SK-MEL-5 (cell line): ENCODE measurements around the gene C1orf146. TPM values are rescaled to one million over a fixed set of nuclear protein-coding genes. Genes with fewer than 3 reads are reported as not detected.
"Not testable (repeated sequence)": the region's sequence is repeated elsewhere in the genome, so short reads cannot be mapped to it uniquely, and the experiment has no call there.

Experiments
- DNase-seq: peaks from one replicate; pipeline ENCODE4 v3.0.0-alpha.2; 2016; ENCODE audit warnings: low read depth, low spot score
- in situ Hi-C: cut with HindIII; loops from 2 replicates; pipeline ENCODE4 v1.10.0; 2016; ENCODE audit warnings: low sequenced_read_pairs, high pct_unique_total_duplicates, low pct_unique_long_range_greater_than_20kb
- total RNA-seq: library from RNA; depleted of rRNA; stranded (reverse); fragments of >200 nt; shearing (Covaris generic); gene quantifications from 2 replicates; pipeline ENCODE4 v1.2.3, GENCODE V29; 2014; rRNA removed

C1orf146 gene
- total RNA-seq, 1 experiment from 2014 or later: not detected

DNA sequence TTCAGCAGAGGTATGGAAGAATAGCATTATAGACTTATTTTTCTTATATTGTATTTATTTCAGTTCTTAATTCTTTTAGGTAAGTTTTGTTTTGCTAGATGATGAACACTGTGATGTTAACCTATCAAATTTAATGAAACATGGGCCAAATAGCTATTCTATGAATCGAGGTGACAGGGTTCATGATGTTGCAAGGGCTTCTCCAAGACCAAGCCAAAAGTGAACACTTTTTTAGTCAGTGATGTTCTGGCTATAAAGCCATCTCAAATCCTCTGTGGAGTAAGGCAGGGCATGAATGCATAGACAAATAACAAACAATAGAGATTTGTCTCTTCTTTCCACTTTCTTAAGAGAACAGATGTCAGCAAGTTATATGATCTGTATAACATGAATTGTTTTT lies 26.7 kb downstream of the C1orf146 start:
- in situ Hi-C loops: no loop called here

DNA sequence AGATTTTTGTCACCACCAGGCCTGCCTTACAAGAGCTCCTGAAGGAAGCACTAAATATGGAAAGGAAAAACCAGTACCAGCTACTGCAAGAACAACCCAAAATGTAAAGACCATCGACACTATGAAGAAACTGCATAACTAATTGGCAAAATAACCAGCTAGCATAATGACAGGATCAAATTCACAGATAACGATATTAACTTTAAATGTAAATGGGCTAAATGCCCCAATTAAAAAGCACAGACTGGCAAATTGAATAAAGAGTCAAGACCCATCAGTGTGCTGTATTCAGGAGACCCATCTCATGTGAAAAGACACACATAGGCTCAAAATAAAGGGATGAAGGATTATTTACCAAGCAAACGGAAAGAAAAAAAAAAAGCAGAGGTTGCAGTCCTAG lies 37.0 kb downstream of the C1orf146 start:
- in situ Hi-C loops: loop anchor here (25.0 kb wide), 1 partner anchor 267 kb away; no protein-coding TSS in a partner anchor
- not testable (repeated sequence) for DNase-seq

More for the DNA sequence above, 26.7 kb downstream of the C1orf146 start:
- no peak for DNase-seq

DNA sequence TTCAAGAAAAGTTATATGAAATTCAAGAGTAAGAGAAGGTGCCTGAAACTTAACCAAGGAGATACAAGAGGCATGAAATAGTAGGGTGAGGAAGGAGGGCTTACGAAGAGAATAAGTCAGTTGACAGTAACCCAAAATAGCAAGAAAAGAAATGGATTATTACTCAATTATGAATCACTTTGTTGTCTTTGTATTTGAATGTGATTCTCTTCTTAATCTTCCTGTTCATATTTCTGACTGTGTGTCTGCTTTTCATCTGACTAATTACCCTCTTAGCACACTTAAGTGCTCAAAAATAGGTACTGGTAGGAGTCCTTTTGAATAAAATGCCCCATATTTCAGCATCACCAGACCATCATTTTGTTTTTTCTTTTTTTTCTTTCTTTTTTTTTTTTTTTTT lies 41.6 kb downstream of the C1orf146 start:
- in situ Hi-C loops: loop anchor here (25.0 kb wide), 1 partner anchor 272 kb away; no protein-coding TSS in a partner anchor
- no peak for DNase-seq

DNA sequence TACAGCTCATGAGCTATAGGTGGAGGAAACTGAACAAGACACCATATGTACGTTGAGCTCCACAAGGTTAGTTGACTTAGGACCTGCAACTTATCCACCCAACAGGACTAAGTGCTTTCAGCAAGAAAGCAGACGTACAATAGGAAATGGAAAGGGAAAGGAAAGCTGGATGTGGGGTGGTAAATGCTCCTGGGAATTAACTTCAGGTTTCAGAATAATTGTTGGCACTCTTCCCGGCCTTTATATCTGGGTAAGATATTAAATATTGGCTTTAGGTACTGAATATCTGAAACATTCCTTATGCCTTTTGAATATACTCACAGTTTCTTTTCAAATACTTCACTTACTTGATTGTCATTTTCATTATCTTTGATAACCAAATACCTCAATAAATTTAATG lies 44.8 kb downstream of the C1orf146 start:
- no peak for DNase-seq
- in situ Hi-C loops: loop anchor here (25.0 kb wide), 1 partner anchor 275 kb away; no protein-coding TSS in a partner anchor

DNA sequence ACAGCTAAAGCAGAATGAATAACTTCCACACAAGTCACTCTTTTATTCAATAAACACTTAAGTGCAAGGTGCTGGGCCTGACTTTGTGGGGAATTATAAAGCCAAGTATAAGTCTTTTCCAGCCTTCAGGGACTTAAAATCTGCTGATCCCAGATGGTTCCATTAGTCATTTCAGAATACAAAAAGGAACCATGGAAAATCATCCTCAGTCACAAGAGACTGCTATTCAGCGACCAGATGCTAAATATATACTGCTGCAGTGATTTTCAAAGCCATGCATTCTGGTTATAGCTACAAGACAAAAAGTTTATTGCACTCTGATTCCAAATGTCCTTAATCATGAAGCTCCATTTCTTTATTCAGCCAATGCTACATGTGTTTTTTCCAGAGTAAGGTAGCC lies 55.3 kb downstream of the C1orf146 start:
- in situ Hi-C loops: loop anchor here (25.0 kb wide), 1 partner anchor 286 kb away; no protein-coding TSS in a partner anchor

DNA sequence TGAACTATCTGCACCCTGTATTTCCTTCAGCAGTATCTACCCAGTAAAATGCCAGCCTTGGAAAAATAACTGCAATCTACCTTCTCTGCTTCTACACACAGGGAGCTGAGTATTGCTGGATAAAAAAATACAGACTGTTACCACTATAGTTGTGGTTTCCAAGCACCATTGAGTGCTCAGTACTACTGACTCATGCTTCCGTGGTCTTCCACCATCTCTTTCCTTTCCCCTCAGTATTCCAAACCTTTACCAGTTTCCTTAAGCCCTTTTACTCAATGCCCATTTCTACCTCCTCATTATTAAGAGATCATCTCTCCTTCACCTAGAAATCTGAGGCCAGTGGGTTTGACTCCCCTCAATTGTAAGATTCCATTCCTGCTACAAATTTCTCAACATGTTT lies 57.2 kb downstream of the C1orf146 start:
- in situ Hi-C loops: loop anchor here (25.0 kb wide), 1 partner anchor 288 kb away; no protein-coding TSS in a partner anchor
- DNase-seq: no peak

More for the DNA sequence above, 55.3 kb downstream of the C1orf146 start:
- no peak for DNase-seq

DNA sequence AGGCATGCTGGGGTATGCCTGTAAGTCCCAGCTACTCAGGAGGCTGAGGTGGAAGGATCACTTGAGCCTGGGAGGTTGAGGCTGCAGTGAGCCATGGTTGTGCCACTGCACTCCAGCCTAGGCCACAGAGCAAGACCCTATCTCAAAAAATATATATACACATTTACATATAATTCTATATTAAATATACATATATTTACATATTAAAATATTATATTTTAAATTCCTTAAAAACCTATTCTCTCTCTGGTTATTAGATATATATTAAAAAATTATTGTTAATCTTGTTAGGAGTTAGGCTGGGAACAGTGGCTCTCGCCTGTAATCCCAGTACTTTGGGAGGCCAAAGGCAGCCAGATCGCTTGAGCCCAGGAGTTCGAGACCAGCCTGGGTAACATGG lies 58.4 kb downstream of the C1orf146 start:
- in situ Hi-C loops: no loop called here
- no peak for DNase-seq

DNA sequence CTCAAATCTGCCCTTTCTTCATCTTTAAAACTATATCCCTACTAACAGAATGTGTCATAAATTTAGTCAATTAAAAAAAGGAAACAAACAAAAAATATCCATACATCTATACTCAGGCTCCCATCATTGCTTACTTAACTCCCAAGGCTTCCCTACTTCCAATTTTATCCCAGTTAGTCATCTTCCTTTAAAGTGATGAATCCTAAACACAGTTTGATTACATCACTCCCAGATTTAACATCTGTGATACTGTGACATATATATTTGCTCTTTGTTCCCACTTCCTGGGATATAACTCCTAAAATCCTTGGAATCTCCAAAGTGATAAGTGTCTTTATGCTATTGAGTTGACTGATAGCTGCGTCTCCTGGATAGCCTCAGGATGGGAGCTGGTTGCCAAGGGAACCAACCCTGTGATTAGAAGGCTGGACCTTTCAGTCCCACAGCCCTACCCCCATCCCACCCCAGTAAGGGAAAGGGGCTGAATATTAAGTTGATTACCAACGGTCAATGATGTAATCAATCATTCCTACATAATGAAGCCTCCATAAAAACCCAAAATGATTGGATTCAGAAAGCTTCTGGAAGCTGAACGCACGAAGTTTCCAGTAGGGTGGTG lies 59.5 kb downstream of the C1orf146 start:
- in situ Hi-C loops: no loop called here

DNA sequence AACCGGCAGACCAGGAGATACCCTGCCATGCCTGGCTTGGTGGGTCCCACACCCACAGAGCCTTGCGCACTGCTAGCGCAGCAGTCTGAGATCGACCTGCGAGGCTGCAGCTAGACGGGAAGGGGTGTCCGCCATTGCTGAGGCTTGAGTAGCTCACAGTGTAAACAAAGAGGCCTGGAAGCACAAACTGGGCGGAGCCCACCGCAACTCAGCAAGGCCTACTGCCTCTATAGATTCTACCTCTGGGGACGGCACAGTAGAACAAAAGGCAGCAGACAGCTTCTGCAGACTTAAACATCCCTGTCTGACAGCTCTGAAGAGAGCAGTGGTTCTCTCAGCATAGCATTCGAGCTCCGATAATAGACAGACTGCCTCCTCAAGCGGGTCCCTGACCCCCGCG lies 62.1 kb downstream of the C1orf146 start:
- in situ Hi-C loops: not testable (repeated sequence)

More for the DNA sequence above, 59.5 kb downstream of the C1orf146 start:
- DNase-seq: no peak

DNA sequence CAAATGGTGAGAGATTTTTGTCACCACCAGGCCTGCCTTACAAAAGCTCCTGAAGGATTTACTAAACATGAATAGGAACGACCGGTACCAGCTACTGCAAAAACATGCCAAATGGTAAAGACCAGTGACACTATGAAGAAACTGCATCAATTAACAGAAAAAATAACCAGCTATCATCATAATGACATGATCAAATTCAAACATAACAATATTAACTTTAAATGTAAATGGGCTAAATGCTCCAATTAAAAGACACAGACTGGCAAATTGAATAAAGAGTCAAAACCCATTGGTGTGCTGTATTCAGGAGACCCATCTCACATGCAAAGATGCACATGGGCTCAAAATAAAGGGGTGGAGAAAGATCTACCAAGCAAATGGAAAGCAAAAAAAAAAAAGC lies 63.7 kb downstream of the C1orf146 start:
- DNase-seq, in situ Hi-C loops: not testable (repeated sequence)

More for the DNA sequence above, 62.1 kb downstream of the C1orf146 start:
- not testable (repeated sequence) for DNase-seq

DNA sequence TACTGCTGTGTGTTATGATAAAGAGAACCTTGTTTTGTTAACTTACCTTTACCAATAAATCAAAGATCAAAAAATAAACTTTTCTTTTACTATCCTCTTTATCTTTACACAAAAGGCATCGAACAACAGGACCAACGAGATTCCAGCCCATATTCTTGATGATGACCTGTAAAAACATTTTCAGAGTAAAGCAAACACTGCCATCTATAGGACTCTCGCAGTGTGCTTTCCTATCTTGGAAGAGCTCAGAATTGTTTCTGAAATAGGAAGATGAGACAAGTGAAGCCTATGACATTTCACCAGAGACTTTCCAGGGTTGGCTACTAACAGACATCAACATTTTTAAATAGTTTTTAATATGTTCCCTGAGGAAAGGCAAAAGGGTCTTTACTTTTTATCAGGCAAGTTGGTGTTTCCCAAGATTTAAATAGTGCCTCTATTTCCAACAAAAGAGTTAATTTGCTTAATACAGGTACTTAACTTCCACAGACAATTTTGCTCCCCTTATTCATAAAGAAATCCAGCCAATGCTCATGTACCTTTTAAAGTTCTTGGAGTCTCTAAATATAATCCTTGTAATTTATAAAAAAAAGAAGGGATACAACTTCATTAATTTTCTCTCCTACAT lies 73.8 kb downstream of the C1orf146 start:
- in situ Hi-C loops: no loop called here
- DNase-seq: peak; percentile 78

Other genes starting within 250 kb of the C1orf146 start
- gene EPHX4, start 187.9 kb upstream of the C1orf146 start, total RNA-seq: 6.5 and 8.3 TPM in 2 replicates
- not detected in 2 replicates for gene SETSIP, start 142.5 kb upstream of the C1orf146 start, total RNA-seq
- gene BTBD8, start 137.6 kb upstream of the C1orf146 start, total RNA-seq: 2.9 and 4.2 TPM in 2 replicates
- gene GLMN, start 81.1 kb downstream of the C1orf146 start, total RNA-seq: 13.6 and 14.3 TPM in 2 replicates
- 22.6 TPM in 2 replicates for gene RPAP2, start 81.1 kb downstream of the C1orf146 start, total RNA-seq